Measurements from ENCODE around the gene BHLHA15. TPM values are rescaled to one million over a fixed set of nuclear protein-coding genes. Genes with fewer than 3 reads are reported as not detected.

Gene BHLHA15
- total and polyA plus RNA-seq, 9 of the 15 experiments (the other 6 are each of a cell fraction or from before 2014, with no cell fraction given): 0.22 to 2.0 (median 1.1) TPM; not detected in 4

DNA sequence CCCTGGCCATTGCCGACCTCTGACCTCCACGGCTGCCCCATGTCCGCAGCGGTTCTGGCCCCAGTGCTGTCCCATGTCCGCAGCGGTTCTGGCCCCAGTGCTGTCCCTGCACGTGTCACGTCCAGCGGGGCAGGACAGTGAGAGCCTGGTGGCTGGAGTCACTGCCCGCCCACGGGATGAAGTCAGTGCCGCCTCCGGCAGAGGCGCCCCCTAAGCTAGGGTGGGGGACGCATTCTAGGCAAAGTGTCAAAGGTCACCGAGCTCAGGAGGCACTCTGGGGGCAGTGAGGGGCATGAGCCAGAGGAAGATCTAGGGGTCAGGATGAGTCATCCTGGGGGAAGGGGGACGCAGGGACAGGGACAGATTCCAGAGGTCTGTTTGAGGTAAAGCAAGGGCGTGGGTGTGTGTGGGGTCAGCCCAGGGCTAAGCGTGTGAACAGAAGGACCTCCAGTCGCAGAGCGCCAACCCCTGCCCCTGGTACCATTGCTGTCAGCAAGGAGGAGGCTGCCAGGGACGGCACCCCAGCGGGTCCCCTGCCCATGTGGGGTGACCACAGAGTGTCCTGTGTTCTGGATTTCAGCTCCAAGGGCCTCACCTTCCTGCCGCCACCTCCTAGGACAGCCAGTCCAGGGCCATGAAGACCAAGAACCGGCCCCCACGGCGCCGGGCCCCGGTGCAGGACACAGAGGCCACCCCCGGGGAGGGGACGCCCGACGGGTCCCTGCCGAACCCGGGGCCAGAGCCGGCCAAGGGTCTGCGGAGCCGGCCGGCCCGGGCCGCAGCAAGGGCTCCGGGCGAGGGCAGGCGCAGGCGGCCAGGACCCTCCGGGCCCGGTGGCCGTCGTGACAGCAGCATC lies 665 bp downstream of the BHLHA15 start (continued):
- TF ChIP-seq, protein P1, sequence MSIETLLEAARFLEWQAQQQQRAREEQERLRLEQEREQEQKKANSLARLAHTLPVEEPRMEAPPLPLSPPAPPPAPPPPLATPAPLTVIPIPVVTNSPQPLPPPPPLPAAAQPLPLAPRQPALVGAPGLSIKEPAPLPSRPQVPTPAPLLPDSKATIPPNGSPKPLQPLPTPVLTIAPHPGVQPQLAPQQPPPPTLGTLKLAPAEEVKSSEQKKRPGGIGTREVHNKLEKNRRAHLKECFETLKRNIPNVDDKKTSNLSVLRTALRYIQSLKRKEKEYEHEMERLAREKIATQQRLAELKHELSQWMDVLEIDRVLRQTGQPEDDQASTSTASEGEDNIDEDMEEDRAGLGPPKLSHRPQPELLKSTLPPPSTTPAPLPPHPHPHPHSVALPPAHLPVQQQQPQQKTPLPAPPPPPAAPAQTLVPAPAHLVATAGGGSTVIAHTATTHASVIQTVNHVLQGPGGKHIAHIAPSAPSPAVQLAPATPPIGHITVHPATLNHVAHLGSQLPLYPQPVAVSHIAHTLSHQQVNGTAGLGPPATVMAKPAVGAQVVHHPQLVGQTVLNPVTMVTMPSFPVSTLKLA (conservative IDR thresholded peaks at IDR 0.05): peak in 1 of 2 experiments; percentile 51; a peak in 3 of 4 replicates
- TF ChIP-seq, protein P2, sequence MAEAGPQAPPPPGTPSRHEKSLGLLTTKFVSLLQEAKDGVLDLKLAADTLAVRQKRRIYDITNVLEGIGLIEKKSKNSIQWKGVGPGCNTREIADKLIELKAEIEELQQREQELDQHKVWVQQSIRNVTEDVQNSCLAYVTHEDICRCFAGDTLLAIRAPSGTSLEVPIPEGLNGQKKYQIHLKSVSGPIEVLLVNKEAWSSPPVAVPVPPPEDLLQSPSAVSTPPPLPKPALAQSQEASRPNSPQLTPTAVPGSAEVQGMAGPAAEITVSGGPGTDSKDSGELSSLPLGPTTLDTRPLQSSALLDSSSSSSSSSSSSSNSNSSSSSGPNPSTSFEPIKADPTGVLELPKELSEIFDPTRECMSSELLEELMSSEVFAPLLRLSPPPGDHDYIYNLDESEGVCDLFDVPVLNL (CRISPR knock-in tag; IDR thresholded peaks at IDR 0.05; ENCODE audit: low read depth): no peak
- TF ChIP-seq, protein P3, sequence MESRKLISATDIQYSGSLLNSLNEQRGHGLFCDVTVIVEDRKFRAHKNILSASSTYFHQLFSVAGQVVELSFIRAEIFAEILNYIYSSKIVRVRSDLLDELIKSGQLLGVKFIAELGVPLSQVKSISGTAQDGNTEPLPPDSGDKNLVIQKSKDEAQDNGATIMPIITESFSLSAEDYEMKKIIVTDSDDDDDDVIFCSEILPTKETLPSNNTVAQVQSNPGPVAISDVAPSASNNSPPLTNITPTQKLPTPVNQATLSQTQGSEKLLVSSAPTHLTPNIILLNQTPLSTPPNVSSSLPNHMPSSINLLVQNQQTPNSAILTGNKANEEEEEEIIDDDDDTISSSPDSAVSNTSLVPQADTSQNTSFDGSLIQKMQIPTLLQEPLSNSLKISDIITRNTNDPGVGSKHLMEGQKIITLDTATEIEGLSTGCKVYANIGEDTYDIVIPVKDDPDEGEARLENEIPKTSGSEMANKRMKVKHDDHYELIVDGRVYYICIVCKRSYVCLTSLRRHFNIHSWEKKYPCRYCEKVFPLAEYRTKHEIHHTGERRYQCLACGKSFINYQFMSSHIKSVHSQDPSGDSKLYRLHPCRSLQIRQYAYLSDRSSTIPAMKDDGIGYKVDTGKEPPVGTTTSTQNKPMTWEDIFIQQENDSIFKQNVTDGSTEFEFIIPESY (CRISPR knock-in tag; IDR thresholded peaks at IDR 0.05): peak; percentile 82

Data from K562 (cell line).